Aorta (tissue), 5 donors: ENCODE results near the gene KRT10. TPM values are rescaled to one million over a fixed set of nuclear protein-coding genes. Genes with fewer than 3 reads are reported as not detected.

Experiments
- ATAC-seq: fragments of 200-7000 bp; cut with Tn5 transposase; one replicate; pipeline ENCODE4 v1.9.1; 2022; ENCODE audit warnings: moderate library complexity; ENCODE audit not compliant: low FRiP score
- DNase-seq, 2 donors: peaks; one replicate each; pipeline ENCODE4 v3.0.0-alpha.2; 2020
- H3K27ac ChIP-seq, 2 donors: one replicate each; pipeline ENCODE4 v1.5.1; 2013; ENCODE audit warnings: low read length in 2 of 2, mild to moderate bottlenecking in 2 of 2, moderate library complexity in 2 of 2, control low read depth in 1 of 2, inconsistent platforms in 1 of 2, low read depth in 1 of 2
- H3K27me3 ChIP-seq, 2 donors: one replicate each; pipeline ENCODE4 v1.6.1; 2013; ENCODE audit warnings: control low read depth in 1 of 2, low read length in 1 of 2, mild to moderate bottlenecking in 1 of 2, moderate library complexity in 1 of 2; ENCODE audit not compliant: insufficient read depth in 2 of 2, control insufficient read depth in 1 of 2
- H3K36me3 ChIP-seq, 2 donors: one replicate each; pipeline ENCODE4 v1.6.1; 2013; ENCODE audit warnings: control low read depth in 1 of 2, low read length in 1 of 2, mild to moderate bottlenecking in 1 of 2; ENCODE audit not compliant: insufficient read depth in 2 of 2, control insufficient read depth in 1 of 2
- H3K4me1 ChIP-seq, 2 donors: one replicate each; pipeline ENCODE4 v1.6.1; 2013; ENCODE audit warnings: low read length in 2 of 2, control low read depth in 1 of 2, mild to moderate bottlenecking in 1 of 2, moderate library complexity in 1 of 2; ENCODE audit not compliant: insufficient read depth in 2 of 2, control insufficient read depth in 1 of 2
- H3K4me3 ChIP-seq, 2 donors: one replicate each; pipeline ENCODE4 v1.5.1; 2013; ENCODE audit warnings: low read length in 2 of 2, control low read depth in 1 of 2, mild to moderate bottlenecking in 1 of 2
- H3K9me3 ChIP-seq: one replicate; pipeline ENCODE4 v1.6.1; 2013; ENCODE audit warnings: mild to moderate bottlenecking, low read length; ENCODE audit not compliant: control insufficient read depth
- WGBS, 2 donors: extraction: QIAGEN DNeasy Blood & Tissue Kit; methylation state at CpG; one replicate each; pipeline ENCODE4 v1.1.7; 2013; 5-methylcytosine and 5-hydroxymethylcytosine counted together
- intact Hi-C, 2 donors: fragments of 100-400 bp; cut with DNase I; formaldehyde crosslinking; loops; one replicate each; pipeline versions ENCODE4 v1.14.2 to v1.15.0; 2022
- polyA plus RNA-seq, 2 donors: library from polyadenylated mRNA; stranded (reverse); fragments of 200-250 nt; gene quantifications; one replicate each; pipeline ENCODE4 v1.2.3, GENCODE V29; 2013
- total RNA-seq, 2 donors: library from RNA; stranded (reverse); fragmentation: NEBNext Ultra II Directional; extraction: Animal tissue kit (Norgen Biotek cat#: 25700); gene quantifications; one replicate each; pipeline ENCODE4 v1.2.1, GENCODE V29; 2021
- donor health status: healthy with polysubstance abuse.
- donor health status: Bipolar disorder and iron deficiency.
- donor health status: DM: no; HTN: no; CAD: no.
- donor health status: DM: no; HTN: no; CAD: no.
- donor health status: DM: yes; HTN: yes; CAD: no.

The KRT10 gene
- total and polyA plus RNA-seq, 4 donors: 35.3 to 39.7 (median 39.3) TPM

DNA sequence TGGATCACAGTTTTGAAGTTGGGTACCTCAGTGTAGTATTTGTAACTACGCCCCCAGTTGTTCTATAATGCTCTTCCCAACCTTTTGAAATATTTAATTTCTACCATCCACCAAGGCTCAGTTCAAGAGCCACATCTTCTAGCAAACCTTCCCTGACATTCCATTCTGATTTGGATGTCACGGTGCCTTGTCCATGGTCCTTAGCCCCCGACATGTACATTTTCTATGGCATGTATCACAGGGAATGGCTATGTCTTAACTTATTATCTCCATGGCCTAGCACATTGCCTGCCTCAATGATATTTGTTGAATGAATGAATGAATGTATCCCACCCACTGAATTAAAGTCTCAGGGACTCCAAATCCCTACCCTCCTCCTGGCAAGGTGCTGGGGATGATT is 16.3 kb downstream of the KRT10 start:
- H3K4me3 ChIP-seq: no peak overlapping the region
- peaks cover 3 to 6% of the 10 kb centered on the region in 2 donors for H3K4me1 ChIP-seq
- intact Hi-C loops: loop anchor here (5.0 to 10.0 kb wide), 2 partner anchors 101 to 739 kb away; no protein-coding TSS in a partner anchor
- H3K9me3 ChIP-seq: peaks cover 2% of the 10 kb centered on the region
- 83 to 87% methylated on average over 3 of the region's 3 CpGs for WGBS, 2 donors
- no peak overlapping the region for H3K27ac ChIP-seq
- H3K36me3 ChIP-seq: no peaks in the 10 kb centered on the region
- DNase-seq (no peak), ATAC-seq (no peak)
- no peaks in the 10 kb centered on the region for H3K27me3 ChIP-seq

DNA sequence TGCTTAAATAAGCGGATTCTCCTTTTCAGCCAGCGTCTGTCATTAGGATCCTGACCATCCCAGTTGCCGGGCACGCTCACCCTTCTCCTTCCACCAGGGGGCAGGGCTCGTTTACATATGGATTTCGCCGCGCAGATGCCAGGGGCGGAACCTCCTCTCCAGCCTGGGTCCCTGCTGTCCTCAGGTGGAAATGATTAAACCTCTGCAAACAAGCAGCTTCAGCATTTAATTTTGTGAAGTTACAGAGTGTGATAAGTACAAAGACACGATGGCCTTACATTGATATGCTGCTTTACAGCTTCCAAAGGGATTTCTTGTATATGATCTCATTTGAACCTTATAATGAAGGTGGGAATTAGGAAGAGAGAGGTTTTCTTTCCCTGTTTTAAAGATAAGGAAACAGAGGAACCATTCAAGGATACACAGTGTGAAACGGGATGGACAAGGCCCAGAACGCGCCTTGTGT is 18.8 kb downstream of the KRT10 start:
- intact Hi-C loops: loop anchor here (2.0 to 10.0 kb wide), 4 partner anchors 519 to 863 kb away; no protein-coding TSS in a partner anchor
- no peaks in the 10 kb centered on the region for H3K36me3 ChIP-seq
- no peaks in the 10 kb centered on the region for H3K27me3 ChIP-seq
- no peak overlapping the region for H3K27ac ChIP-seq
- H3K9me3 ChIP-seq: peaks cover 2% of the 10 kb centered on the region
- H3K4me1 ChIP-seq: no peaks in the 10 kb centered on the region
- ATAC-seq: peak; percentile 74
- peak; percentile 75 to 90 for DNase-seq
- WGBS, 2 donors: 14 to 15% methylated on average over 13 of the region's 13 CpGs
- H3K4me3 ChIP-seq: no peak overlapping the region

DNA sequence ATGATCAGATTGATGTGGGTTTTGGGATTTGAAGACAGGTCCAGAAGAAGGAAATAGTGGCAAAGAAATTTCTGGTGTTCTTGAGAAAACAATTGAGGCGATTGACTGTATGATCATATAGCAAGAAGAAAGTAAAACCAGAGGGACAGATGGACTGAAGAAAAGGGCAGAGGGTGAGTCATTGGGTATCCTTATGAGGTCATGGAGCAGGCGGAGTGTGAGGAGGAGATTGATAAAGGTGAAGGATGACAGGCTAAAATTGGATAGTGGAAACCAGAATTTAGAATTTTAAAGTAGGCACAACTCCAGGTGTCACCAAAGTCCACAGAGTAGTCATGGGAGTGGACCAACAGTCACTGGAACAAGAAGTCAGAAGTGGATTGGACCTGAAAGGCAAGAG is 21.3 kb downstream of the KRT10 start:
- Histone ChIP-seq H3K9me3 (peaks cover 2% of the 10 kb centered on the region), H3K36me3 (no peaks in the 10 kb centered on the region), H3K27ac (no peak overlapping the region), H3K4me3 (no peak overlapping the region), H3K4me1 (no peaks in the 10 kb centered on the region), H3K27me3 (no peaks in the 10 kb centered on the region)
- ATAC-seq: no peak
- WGBS, 2 donors: 61 to 64% methylated on average over 2 of the region's 2 CpGs
- no peak for DNase-seq
- intact Hi-C loops: loop anchor here (5.0 to 10.0 kb wide), 3 partner anchors 521 to 746 kb away; no protein-coding TSS in a partner anchor

- DNase-seq: no peak
- Histone ChIP-seq H3K27me3 (no peaks in the 10 kb centered on the region), H3K4me3 (no peak overlapping the region), H3K9me3 (peaks cover 1% of the 10 kb centered on the region), H3K27ac (no peak overlapping the region), H3K36me3 (no peaks in the 10 kb centered on the region), H3K4me1 (no peaks in the 10 kb centered on the region)
- intact Hi-C loops: loop anchor here (5.0 to 10.0 kb wide), 3 partner anchors 522 to 747 kb away; no protein-coding TSS in a partner anchor
- WGBS, 2 donors: 76 to 80% methylated on average over 1 of the region's 1 CpG
- no peak for ATAC-seq
Measured at GRCh38 chr17:40800381-40800780, 22.0 kb downstream of the KRT10 start.

DNA sequence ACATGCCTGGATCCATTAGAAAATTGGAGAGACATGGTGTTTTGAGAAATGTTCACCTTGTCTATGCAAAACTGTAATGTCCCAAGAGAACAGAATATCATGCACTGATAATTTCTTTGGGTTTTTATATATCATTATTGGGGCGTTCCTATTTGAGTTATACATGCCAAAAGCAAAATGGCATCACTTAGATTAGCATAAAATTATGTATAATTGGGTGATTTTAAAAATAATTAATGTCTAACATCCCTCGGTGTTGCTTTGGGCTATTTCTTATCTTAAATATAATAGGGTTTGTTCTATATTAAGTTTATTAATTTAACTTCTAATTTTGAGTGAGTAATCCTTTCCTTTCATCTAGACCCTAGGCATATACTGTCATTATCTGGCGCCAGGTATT is 22.6 kb downstream of the KRT10 start, which contains the start of gene KRT28:
TSS of gene KRT28 (minus strand) at position 101 of the 400 bp plus-strand sequence. CDS start at position 35, 66 bp downstream.
- no peaks in the 10 kb centered on the region for H3K9me3 ChIP-seq
- no peaks in the 10 kb centered on the region for H3K27me3 ChIP-seq
- intact Hi-C loops: loop anchor here (5.0 to 10.0 kb wide), 3 partner anchors 522 to 747 kb away; no protein-coding TSS in a partner anchor
- DNase-seq (no peak), ATAC-seq (no peak)
- H3K4me1 ChIP-seq: no peaks in the 10 kb centered on the region
- 69 to 71% methylated on average over 3 of the region's 3 CpGs for whole genome bisulfite sequencing, 2 donors
- no peaks in the 10 kb centered on the region for H3K36me3 ChIP-seq
- no peak within 1 kb of the TSS for H3K27ac ChIP-seq
- H3K4me3 ChIP-seq: no peak within 1 kb of the TSS

DNA sequence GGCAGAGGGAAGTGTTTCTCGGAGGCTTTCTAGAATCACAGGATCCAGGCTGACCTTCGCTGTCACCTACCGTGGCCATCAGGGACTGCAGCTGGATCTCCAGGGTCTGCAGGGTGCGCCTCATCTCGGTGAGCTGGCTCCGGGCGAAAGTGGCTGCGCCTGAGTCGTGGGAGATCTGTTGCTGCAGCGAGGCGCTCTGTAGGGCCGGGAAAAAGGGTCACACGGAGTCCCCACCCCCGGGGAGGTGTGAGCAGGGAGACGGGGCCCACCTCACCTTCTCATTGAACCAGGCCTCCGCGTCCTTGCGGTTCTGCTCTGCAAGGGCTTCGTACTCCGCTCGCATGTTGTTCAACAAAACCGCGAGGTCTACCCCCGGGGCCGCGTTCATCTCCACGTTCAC is 25.6 kb downstream of the KRT10 start:
- Histone ChIP-seq H3K4me1 (no peaks in the 10 kb centered on the region), H3K27ac (no peak overlapping the region), H3K27me3 (no peaks in the 10 kb centered on the region), H3K4me3 (no peak overlapping the region), H3K9me3 (no peaks in the 10 kb centered on the region), H3K36me3 (no peaks in the 10 kb centered on the region)
- DNase-seq (no peak), ATAC-seq (no peak)
- 71 to 72% methylated on average over 27 of the region's 27 CpGs for WGBS, 2 donors
- intact Hi-C loops: no loop called here

DNA sequence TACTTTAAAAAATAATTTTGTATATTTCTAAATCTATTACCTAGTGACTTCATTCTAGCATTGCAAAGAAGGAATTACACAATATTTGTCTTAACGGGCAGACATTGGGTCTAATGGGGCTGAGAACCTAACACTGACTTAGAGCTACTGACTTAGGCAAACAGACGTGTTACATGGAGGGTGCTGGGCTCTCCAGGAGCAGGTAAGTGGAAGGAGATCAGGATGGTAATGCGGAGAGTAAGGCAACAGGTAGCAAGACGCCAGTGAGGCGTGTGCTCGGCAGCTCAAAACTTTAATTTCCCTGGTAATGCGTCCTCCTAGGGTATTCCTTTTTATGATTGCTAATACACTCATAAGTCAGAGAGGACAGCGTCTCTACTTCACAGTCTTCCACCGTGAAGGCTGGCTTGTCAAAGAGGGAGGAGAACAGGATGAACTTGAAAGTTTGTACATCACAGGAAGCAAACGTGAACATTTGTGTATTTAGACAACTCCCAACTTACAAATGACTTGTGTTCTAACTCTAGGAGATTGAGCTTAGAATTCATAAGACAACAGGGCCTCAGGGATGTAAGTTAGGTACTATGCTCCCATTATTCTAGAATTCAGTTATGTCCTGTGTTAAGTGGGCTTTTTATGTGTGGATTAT is 27.3 kb downstream of the KRT10 start:
- DNase-seq: no peak
- WGBS, 2 donors: 78 to 81% methylated on average over 10 of the region's 10 CpGs
- intact Hi-C loops: no loop called here

DNA sequence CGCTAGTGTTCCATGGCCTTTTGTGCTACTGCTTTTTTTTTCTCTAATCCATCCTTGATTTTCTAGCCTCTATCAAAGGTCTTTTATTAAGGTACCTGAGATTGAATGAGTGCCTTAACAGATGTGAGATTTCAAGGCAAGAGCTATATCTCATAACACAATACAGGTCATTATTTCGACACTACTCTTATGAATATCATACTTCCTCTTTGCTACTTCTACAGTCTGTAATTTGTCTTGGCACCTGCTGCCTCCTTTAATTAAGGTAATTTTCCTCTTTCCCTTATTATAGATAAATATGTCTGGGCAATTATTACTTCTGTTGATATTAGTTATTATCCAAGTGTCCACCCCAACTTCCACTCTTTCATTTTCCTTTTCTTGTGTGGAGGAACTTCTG is 27.9 kb downstream of the KRT10 start:
- Histone ChIP-seq H3K27me3 (no peaks in the 10 kb centered on the region), H3K27ac (no peak overlapping the region), H3K4me1 (peaks cover 0 to 2% of the 10 kb centered on the region in 2 donors), H3K4me3 (no peak overlapping the region), H3K36me3 (no peaks in the 10 kb centered on the region), H3K9me3 (peaks cover under 1% of the 10 kb centered on the region)
- DNase-seq (no peak), ATAC-seq (no peak)
- intact Hi-C loops: no loop called here
- 86 to 93% methylated on average over 2 of the region's 2 CpGs for WGBS, 2 donors

More for the DNA sequence above, 27.3 kb downstream of the KRT10 start:
- Histone ChIP-seq H3K4me3 (no peak overlapping the region), H3K4me1 (peaks cover 0 to 2% of the 10 kb centered on the region in 2 donors), H3K9me3 (no peaks in the 10 kb centered on the region), H3K27me3 (no peaks in the 10 kb centered on the region), H3K36me3 (no peaks in the 10 kb centered on the region), H3K27ac (no peak overlapping the region)
- no peak for ATAC-seq

DNA sequence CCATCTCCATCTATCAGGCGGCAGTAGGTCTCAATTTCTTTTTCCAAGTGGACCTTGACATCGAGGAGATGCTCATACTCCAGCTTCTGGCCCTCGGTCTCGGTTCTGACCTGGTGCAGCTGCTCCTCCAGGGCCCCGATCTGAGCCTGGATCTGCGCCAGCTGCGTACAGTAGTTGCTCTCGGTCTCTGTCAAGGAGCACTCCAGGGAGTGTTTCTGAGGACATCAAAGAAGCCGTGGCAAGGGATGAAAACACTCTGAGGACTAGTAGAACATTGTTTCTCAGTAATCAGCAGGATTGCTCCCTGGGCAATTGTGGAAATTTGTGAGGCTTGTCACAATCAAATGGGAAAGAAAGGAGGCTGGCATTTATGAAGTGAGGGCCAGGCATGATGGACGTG is 28.6 kb downstream of the KRT10 start:
- Histone ChIP-seq H3K4me1 (peaks cover 0 to 2% of the 10 kb centered on the region in 2 donors), H3K27me3 (no peaks in the 10 kb centered on the region), H3K4me3 (no peak overlapping the region), H3K36me3 (no peaks in the 10 kb centered on the region), H3K9me3 (peaks cover 1% of the 10 kb centered on the region), H3K27ac (no peak overlapping the region)
- intact Hi-C loops: no loop called here
- ATAC-seq (no peak), DNase-seq (no peak)
- 58 to 60% methylated on average over 10 of the region's 10 CpGs for WGBS, 2 donors
